HL-60 (cell line): Measurements from ENCODE around the gene PTPRN2.

Experiments used
- DNase-seq, 2 experiments: peaks; one replicate each; pipeline ENCODE4 v3.0.0-alpha.2; 2010 to 2020; ENCODE audit warnings: low read depth in 1 of 2, low spot score in 1 of 2
- H3K27ac ChIP-seq: fragments of 250-450 bp; sonication (Bioruptor Pico); replicated peaks from 2 replicates; pipeline ENCODE4 v1.5.1; 2020; ENCODE audit warnings: mild to moderate bottlenecking, moderate library complexity
- H3K27me3 ChIP-seq: fragments of 250-450 bp; sonication (Bioruptor Pico); 2 replicates; pipeline ENCODE4 v1.5.1; 2021; ENCODE audit warnings: mild to moderate bottlenecking, moderate library complexity; ENCODE audit not compliant: insufficient read depth, poor library complexity, severe bottlenecking
- H3K4me3 ChIP-seq: replicated peaks from 2 replicates; pipeline ENCODE4 v1.5.1; 2011; ENCODE audit warnings: mild to moderate bottlenecking, control low read depth, low read length; ENCODE audit not compliant: insufficient read depth
- GABPA ChIP-seq: IDR thresholded peaks from 2 replicates; pipeline ENCODE4 v1.6.1; 2012; ENCODE audit warnings: low read depth
- POLR2AphosphoS5 ChIP-seq: IDR thresholded peaks from 2 replicates; pipeline ENCODE4 v1.6.1; 2012; ENCODE audit warnings: low read depth
- SPI1 ChIP-seq: IDR thresholded peaks from 2 replicates; pipeline ENCODE4 v1.6.1; 2012; ENCODE audit warnings: low read depth, mild to moderate bottlenecking, borderline replicate concordance
- TF ChIP-seq, protein P1 (sequence below): IDR thresholded peaks from one replicate; pipeline ENCODE4 v1.5.1; 2011; ENCODE audit warnings: low read length, control low read depth, inconsistent platforms; ENCODE audit not compliant: insufficient read depth
- TF ChIP-seq, protein P2 (sequence below): IDR thresholded peaks from 2 replicates; pipeline ENCODE4 v1.6.1; 2012; ENCODE audit warnings: low read depth; ENCODE audit not compliant: insufficient replicate concordance

PTPRN2 gene

DNA sequence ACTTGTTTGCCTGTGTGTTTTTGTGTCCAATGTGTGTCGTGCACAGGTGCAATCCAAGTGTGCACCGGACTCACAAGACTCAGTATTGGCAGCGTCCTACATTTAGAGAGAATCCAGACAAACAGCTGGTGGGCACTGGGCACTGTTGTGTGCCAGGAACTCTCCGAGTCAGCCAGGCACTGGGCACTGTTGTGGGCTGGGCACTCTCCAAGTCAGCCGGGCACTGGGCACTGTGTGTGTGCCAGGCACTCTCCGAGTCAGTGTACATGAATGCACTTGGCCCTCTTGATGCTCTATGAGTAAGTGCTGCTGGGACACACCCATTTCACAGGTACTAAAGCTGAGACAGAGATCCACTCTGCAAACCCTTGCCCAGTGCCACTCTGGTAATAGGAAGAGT is 303.5 kb downstream of the PTPRN2 start:
- DNase-seq = no peak
- no peaks in the 10 kb centered on the region for H3K27me3 ChIP-seq
- H3K27ac ChIP-seq = no peak overlapping the region
- H3K4me3 ChIP-seq = no peak overlapping the region
- TF ChIP-seq POLR2AphosphoS5 = no peak
- TF ChIP-seq, protein P1, sequence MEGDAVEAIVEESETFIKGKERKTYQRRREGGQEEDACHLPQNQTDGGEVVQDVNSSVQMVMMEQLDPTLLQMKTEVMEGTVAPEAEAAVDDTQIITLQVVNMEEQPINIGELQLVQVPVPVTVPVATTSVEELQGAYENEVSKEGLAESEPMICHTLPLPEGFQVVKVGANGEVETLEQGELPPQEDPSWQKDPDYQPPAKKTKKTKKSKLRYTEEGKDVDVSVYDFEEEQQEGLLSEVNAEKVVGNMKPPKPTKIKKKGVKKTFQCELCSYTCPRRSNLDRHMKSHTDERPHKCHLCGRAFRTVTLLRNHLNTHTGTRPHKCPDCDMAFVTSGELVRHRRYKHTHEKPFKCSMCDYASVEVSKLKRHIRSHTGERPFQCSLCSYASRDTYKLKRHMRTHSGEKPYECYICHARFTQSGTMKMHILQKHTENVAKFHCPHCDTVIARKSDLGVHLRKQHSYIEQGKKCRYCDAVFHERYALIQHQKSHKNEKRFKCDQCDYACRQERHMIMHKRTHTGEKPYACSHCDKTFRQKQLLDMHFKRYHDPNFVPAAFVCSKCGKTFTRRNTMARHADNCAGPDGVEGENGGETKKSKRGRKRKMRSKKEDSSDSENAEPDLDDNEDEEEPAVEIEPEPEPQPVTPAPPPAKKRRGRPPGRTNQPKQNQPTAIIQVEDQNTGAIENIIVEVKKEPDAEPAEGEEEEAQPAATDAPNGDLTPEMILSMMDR = no peak
- TF ChIP-seq GABPA = no peak
- TF ChIP-seq, protein P2, sequence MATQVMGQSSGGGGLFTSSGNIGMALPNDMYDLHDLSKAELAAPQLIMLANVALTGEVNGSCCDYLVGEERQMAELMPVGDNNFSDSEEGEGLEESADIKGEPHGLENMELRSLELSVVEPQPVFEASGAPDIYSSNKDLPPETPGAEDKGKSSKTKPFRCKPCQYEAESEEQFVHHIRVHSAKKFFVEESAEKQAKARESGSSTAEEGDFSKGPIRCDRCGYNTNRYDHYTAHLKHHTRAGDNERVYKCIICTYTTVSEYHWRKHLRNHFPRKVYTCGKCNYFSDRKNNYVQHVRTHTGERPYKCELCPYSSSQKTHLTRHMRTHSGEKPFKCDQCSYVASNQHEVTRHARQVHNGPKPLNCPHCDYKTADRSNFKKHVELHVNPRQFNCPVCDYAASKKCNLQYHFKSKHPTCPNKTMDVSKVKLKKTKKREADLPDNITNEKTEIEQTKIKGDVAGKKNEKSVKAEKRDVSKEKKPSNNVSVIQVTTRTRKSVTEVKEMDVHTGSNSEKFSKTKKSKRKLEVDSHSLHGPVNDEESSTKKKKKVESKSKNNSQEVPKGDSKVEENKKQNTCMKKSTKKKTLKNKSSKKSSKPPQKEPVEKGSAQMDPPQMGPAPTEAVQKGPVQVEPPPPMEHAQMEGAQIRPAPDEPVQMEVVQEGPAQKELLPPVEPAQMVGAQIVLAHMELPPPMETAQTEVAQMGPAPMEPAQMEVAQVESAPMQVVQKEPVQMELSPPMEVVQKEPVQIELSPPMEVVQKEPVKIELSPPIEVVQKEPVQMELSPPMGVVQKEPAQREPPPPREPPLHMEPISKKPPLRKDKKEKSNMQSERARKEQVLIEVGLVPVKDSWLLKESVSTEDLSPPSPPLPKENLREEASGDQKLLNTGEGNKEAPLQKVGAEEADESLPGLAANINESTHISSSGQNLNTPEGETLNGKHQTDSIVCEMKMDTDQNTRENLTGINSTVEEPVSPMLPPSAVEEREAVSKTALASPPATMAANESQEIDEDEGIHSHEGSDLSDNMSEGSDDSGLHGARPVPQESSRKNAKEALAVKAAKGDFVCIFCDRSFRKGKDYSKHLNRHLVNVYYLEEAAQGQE = no peak
- no peak for TF ChIP-seq SPI1

DNA sequence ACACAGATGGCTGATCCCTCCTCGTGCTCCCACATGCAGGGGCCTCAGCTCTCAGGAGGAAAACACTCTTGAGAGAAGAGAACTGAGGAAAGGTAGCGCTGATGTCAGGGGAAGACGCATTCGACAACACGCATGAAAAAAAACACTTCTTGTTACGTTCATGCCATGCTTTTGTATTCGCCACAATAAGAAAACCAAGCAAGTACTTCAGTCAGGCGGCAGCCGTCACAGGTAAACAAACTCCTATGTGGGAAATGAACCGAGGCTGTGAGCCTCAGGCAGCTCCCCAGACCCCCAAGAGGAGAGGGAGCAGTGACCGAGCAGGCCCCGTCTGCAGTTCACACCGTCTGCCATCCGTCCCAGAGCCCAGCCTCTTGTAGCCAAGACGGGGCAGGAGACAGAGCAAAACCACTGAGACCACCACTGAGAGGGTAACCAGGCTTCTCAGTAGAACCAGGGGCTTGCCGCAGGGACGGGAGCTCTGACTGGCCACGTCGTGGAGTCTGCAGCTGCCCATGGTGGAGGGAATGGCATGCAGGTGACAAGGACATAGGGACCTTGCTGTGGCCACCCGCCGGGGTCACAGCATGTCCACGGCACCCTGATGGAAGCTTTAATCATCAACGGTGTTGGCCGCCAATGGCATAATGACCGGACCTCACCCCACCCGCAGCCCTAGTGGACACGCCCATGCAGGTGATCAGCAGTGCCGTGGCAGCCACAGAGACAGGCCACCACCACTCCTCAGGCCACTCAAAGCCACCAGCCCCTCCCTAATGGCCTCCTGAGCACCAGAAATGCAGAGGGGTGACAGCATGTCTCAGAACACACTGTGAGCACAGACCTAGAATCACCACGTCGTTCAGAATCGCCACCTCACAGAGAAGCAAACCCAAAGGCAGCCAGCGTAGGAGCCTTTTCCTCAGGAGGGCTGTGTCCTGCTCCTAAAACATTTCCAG is 304.3 kb downstream of the PTPRN2 start:
- Histone ChIP-seq H3K4me3 (no peak overlapping the region), H3K27ac (no peak overlapping the region), H3K27me3 (no peaks in the 10 kb centered on the region)
- DNase-seq = no peak
- TF ChIP-seq, protein P1 = no peak
- no peak for TF ChIP-seq SPI1
- TF ChIP-seq, protein P2 = no peak
- TF ChIP-seq GABPA = no peak
- no peak for TF ChIP-seq POLR2AphosphoS5

DNA sequence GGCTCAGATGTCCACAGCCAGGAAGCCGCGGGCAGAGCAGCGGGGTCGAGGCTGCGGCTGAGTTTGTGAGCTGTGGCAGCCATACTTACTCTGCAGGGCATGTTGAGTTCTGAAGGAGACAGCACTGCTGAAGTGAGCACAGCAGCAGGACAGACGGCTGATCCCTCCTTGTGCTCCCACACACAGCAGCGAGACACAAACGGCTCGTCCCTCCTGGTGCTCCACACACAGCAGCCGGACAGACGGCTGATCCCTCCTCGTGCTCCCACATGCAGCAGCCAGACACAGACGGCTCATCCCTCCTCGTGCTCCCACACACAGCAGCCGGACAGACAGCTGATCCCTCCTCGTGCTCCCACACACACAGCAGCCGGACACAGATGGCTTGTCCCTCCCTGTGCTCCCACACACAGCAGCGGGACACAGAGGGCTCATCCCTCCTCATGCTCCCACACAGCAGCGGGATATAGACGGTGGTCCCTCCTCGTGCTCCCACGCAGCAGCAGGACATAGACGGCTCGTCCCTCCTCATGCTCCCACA is 305.1 kb downstream of the PTPRN2 start:
- no peaks in the 10 kb centered on the region for H3K27me3 ChIP-seq
- no peak overlapping the region for H3K4me3 ChIP-seq
- TF ChIP-seq SPI1 (no peak), POLR2AphosphoS5 (no peak)
- TF ChIP-seq, protein P2 = no peak
- H3K27ac ChIP-seq = no peak overlapping the region
- DNase-seq = no peak
